A673 (cell line): ENCODE results near the gene TRPC4AP. TPM values are rescaled to one million over a fixed set of nuclear protein-coding genes. Genes with fewer than 3 reads are reported as not detected.

Source experiments
- BruUV-seq: library from RNA; stranded (reverse); fragments of 400-500 nt; replicated peaks from 2 replicates; lab custom pipeline; 2021; lab: Mats Ljungman, UMichigan
- CTCF ChIA-PET: fragments of 300-600 bp; sonication (Branson Sonifier 250); formaldehyde crosslinking; loops from one replicate; lab custom pipeline; 2022; ENCODE audit warnings: antibody characterized with exemption; lab: Charles Lee
- POLR2A ChIA-PET: fragments of 300-600 bp; sonication (Branson Sonifier 250); formaldehyde crosslinking; loops from one replicate; lab custom pipeline; 2022; ENCODE audit warnings: antibody characterized with exemption; ENCODE audit not compliant: low non-redundant PET; lab: Charles Lee
- DNase-seq: peaks from one replicate; pipeline ENCODE4 v3.0.0-alpha.2; 2015; ENCODE audit warnings: low spot score
- H3K27ac ChIP-seq: fragments of 200-600 bp; sonication (generic); 2 replicates; pipeline ENCODE4 v1.5.1; 2016; ENCODE audit warnings: mixed run types, low read depth, mild to moderate bottlenecking, mixed read lengths, antibody characterized with exemption, low read length; ENCODE audit not compliant: poor library complexity, severe bottlenecking
- H3K27me3 ChIP-seq: fragments of 200-600 bp; sonication (generic); replicated peaks from 2 replicates; pipeline ENCODE4 v1.6.1; 2017; ENCODE audit warnings: mixed run types, low read depth, mild to moderate bottlenecking, mixed read lengths, antibody characterized with exemption, low read length; ENCODE audit not compliant: insufficient read depth, poor library complexity
- H3K36me3 ChIP-seq: fragments of 200-600 bp; sonication (generic); 2 replicates; pipeline ENCODE4 v1.6.1; 2016; ENCODE audit warnings: mixed run types, mild to moderate bottlenecking, mixed read lengths, antibody characterized with exemption, low read length; ENCODE audit not compliant: insufficient read depth, poor library complexity, severe bottlenecking
- H3K4me1 ChIP-seq: fragments of 200-600 bp; sonication (generic); 2 replicates; pipeline ENCODE4 v1.6.1; 2017; ENCODE audit warnings: mixed run types, mild to moderate bottlenecking, mixed read lengths, antibody characterized with exemption, low read length; ENCODE audit not compliant: insufficient read depth, poor library complexity, severe bottlenecking
- H3K4me3 ChIP-seq: fragments of 200-600 bp; sonication (generic); 2 replicates; pipeline ENCODE4 v1.5.1; 2016; ENCODE audit warnings: low read depth, mixed run types, mild to moderate bottlenecking, mixed read lengths, low read length; ENCODE audit not compliant: poor library complexity, severe bottlenecking
- H3K9me3 ChIP-seq: fragments of 200-600 bp; sonication (generic); 2 replicates; pipeline ENCODE4 v1.6.1; 2016; ENCODE audit warnings: mixed run types, low read depth, mild to moderate bottlenecking, mixed read lengths, antibody characterized with exemption, low read length; ENCODE audit not compliant: poor library complexity, severe bottlenecking
- EZH2 ChIP-seq: fragments of 200-600 bp; sonication (generic); IDR thresholded peaks from 2 replicates; pipeline ENCODE4 v1.6.1; 2017; ENCODE audit warnings: borderline replicate concordance, low read depth, mild to moderate bottlenecking, mixed read lengths, antibody characterized with exemption, low read length; ENCODE audit not compliant: poor library complexity, severe bottlenecking
- intact Hi-C: fragments of 100-400 bp; cut with micrococcal nuclease; formaldehyde crosslinking; loops from one replicate; pipeline ENCODE4 v1.10.0; 2022; ENCODE audit not compliant: unreplicated experiment
- total RNA-seq: library from RNA; stranded (reverse); gene quantifications from 2 replicates; pipeline ENCODE4 v1.2.3, GENCODE V29; 2021
- TF ChIP-seq, protein P1 (sequence below): fragments of 300-800, 200-600 bp; sonication (generic); conservative IDR thresholded peaks from 2 replicates; pipeline ENCODE4 v1.5.1; 2017; ENCODE audit warnings: low read depth, mild to moderate bottlenecking, antibody characterized with exemption, low read length, moderate library complexity, mixed read lengths

TRPC4AP gene
- total RNA-seq, 1 experiment from 2014 or later, result 34.6 TPM

DNA sequence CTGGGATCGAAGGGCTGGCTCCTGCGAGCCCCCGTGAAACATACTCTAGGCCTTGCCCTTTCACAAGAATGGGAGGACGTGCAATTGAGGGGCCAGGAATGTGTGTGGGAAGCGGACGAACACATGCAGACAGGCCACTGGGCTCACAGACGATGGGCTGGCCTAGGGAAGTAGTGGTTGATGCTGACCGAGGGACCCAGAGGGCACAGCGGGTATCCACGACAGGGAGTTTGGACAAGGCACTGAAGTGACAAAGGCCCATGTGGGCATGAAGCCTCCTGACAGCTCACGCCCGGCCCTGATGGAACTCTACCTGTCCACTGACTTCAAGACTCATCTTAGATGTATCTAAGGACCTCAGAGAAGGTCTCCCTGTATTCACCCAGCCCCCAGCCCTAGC is 84.7 kb downstream of the TRPC4AP start:
- intact Hi-C loops, result no loop called here
- Histone ChIP-seq H3K4me1 (no peaks in the 10 kb centered on the region), H3K27me3 (no peaks in the 10 kb centered on the region), H3K9me3 (no peaks in the 10 kb centered on the region), H3K4me3 (no peak overlapping the region), H3K27ac (no peak overlapping the region), H3K36me3 (peaks cover 63% of the 10 kb centered on the region)
- TF ChIP-seq, protein P1, sequence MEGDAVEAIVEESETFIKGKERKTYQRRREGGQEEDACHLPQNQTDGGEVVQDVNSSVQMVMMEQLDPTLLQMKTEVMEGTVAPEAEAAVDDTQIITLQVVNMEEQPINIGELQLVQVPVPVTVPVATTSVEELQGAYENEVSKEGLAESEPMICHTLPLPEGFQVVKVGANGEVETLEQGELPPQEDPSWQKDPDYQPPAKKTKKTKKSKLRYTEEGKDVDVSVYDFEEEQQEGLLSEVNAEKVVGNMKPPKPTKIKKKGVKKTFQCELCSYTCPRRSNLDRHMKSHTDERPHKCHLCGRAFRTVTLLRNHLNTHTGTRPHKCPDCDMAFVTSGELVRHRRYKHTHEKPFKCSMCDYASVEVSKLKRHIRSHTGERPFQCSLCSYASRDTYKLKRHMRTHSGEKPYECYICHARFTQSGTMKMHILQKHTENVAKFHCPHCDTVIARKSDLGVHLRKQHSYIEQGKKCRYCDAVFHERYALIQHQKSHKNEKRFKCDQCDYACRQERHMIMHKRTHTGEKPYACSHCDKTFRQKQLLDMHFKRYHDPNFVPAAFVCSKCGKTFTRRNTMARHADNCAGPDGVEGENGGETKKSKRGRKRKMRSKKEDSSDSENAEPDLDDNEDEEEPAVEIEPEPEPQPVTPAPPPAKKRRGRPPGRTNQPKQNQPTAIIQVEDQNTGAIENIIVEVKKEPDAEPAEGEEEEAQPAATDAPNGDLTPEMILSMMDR, result no peak
- TF ChIP-seq EZH2, result no peak
- BruUV-seq, result no TSS peak
- ChIA-PET POLR2A (no interaction called here), CTCF (no interaction called here)
- DNase-seq, result no peak

DNA sequence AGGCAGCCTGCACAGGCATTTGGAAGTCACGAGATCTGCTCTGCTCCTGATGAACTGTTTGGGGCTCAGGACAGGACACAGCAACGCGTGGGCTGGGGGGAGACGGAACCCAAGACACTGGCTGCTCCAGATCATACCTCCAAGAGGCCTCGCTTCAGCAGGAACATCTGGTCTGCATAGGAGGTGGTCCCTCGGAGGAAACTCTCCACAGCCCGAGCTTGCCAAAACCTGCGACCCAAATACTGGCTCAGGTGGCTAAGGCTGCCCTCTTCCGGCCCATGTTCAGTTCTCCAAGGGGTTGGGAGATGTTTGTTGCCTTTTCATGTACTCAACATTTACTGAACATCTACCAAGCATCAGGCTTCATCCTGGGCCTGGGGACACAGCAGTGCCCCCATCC is 85.2 kb downstream of the TRPC4AP start:
- CTCF ChIA-PET, result no interaction called here
- intact Hi-C loops, result no loop called here
- POLR2A ChIA-PET, result no interaction called here
- no TSS peak for BruUV-seq
- no peaks in the 10 kb centered on the region for H3K27me3 ChIP-seq
- H3K4me1 ChIP-seq, result no peaks in the 10 kb centered on the region
- H3K27ac ChIP-seq, result no peak overlapping the region
- no peaks in the 10 kb centered on the region for H3K9me3 ChIP-seq
- H3K4me3 ChIP-seq, result no peak overlapping the region
- H3K36me3 ChIP-seq, result peaks cover 61% of the 10 kb centered on the region
- TF ChIP-seq, protein P1, result no peak
- no peak for TF ChIP-seq EZH2
- DNase-seq, result no peak

DNA sequence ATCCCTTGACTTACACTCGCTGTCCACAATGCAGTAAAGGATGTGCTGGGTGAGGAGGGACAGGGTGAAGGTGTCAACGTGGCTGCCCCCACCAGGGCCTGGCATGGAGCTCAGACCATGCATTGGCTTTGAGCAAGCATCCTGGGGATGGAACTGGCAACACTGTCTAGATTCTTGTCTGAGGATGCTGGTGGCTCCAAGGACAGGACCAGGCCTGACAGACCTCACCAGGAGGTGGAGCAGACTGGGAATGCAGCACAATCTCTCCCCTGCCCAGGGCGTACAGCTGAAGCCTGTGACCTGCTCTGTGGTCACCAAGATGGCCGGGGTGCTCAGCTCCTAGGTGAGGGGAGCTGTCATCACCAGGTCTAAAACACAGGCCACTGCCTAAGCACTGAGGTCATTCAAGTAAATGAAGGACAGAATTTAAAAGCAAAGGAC is 86.1 kb downstream of the TRPC4AP start:
- ChIA-PET POLR2A (no interaction called here), CTCF (no interaction called here)
- Histone ChIP-seq H3K27me3 (no peaks in the 10 kb centered on the region), H3K36me3 (peaks cover 53% of the 10 kb centered on the region), H3K4me1 (no peaks in the 10 kb centered on the region), H3K4me3 (no peak overlapping the region), H3K9me3 (no peaks in the 10 kb centered on the region), H3K27ac (no peak overlapping the region)
- intact Hi-C loops, result no loop called here
- DNase-seq, result no peak
- BruUV-seq, result no TSS peak
- TF ChIP-seq EZH2, result no peak
- TF ChIP-seq, protein P1, result no peak
